ENCODE results near the gene WFS1.

Gene WFS1

GRCh38 chr4:6346373-6347110 lies 76.9 kb downstream of the WFS1 start:
- H3K36me3 ChIP-seq, result no peaks in the 10 kb centered on the region
- H3K4me2 ChIP-seq, result peak overlapping the region; percentile 63
- H4K20me1 ChIP-seq, result no peaks in the 10 kb centered on the region
- no peak overlapping the region for H3K4me3 ChIP-seq
- H3K9me3 ChIP-seq, result peaks cover 15% of the 10 kb centered on the region
- no peak for TF ChIP-seq Cebpa-rat (IDR thresholded peaks at IDR 0.05)
- no peak overlapping the region for H3K27ac ChIP-seq
- no peaks in the 10 kb centered on the region for H3K27me3 ChIP-seq
- H3K4me1 ChIP-seq, result peaks cover 73% of the 10 kb centered on the region
- H3K9ac ChIP-seq, result 0 out of 2 replicates have a peak overlapping the region, but pooled peaks have one; percentile 5

DNA sequence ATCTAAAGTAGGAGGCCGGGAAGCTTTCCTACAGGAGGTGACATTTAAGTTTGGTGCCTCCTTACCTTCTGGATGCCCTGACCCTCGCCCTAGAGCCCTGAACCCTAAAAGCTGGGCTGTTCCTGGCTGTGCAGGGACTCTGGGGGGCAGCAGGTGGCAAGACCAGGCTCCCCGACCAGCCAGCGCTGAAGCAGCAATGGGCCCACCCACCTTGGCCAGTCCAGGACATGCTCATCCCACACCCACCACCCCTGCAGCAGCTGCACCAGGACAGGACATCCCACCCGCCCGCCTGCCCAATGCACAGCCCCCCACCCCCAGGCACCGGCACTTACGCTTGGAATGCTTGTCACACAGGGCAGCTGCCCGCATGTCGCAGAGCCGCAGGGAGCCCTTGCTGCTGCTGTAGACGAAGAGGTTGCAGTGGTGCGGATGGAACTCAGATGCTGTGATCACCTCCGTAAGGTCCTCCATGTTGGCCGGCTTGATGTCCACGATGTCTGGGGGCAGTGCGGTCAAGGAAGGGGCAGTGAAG lies 77.9 kb downstream of the WFS1 start:
- H4K20me1 ChIP-seq, result no peaks in the 10 kb centered on the region
- no peaks in the 10 kb centered on the region for H3K27me3 ChIP-seq
- peaks cover 73% of the 10 kb centered on the region for H3K4me1 ChIP-seq
- peaks cover 15% of the 10 kb centered on the region for H3K9me3 ChIP-seq
- H3K4me3 ChIP-seq, result no peak overlapping the region
- no peak for TF ChIP-seq Cebpa-rat (IDR thresholded peaks at IDR 0.05)
- H3K9ac ChIP-seq, result no peak overlapping the region
- H3K27ac ChIP-seq, result no peak overlapping the region
- H3K4me2 ChIP-seq, result peak overlapping the region; percentile 63
- no peaks in the 10 kb centered on the region for H3K36me3 ChIP-seq

- no peak overlapping the region for H3K4me2 ChIP-seq
- no peaks in the 10 kb centered on the region for H4K20me1 ChIP-seq
- no peak overlapping the region for H3K27ac ChIP-seq
- H3K27me3 ChIP-seq, result no peaks in the 10 kb centered on the region
- no peak overlapping the region for H3K9ac ChIP-seq
- H3K4me1 ChIP-seq, result peaks cover 70% of the 10 kb centered on the region
- peaks cover 15% of the 10 kb centered on the region for H3K9me3 ChIP-seq
- no peaks in the 10 kb centered on the region for H3K36me3 ChIP-seq
- H3K4me3 ChIP-seq, result no peak overlapping the region
- TF ChIP-seq Cebpa-rat (IDR thresholded peaks at IDR 0.05), result no peak
Observed at GRCh38 chr4:6348408-6348807, 78.8 kb downstream of the WFS1 start.

GRCh38 chr4:6349896-6350603 lies 80.4 kb downstream of the WFS1 start:
- no peak for TF ChIP-seq Cebpa-rat (IDR thresholded peaks at IDR 0.05)
- Histone ChIP-seq H4K20me1 (no peaks in the 10 kb centered on the region), H3K4me2 (peak overlapping the region; percentile 79), H3K36me3 (no peaks in the 10 kb centered on the region), H3K4me3 (no peak overlapping the region), H3K27me3 (no peaks in the 10 kb centered on the region), H3K27ac (peak overlapping the region; percentile 48), H3K4me1 (peaks cover 77% of the 10 kb centered on the region), H3K9me3 (peaks cover 13% of the 10 kb centered on the region), H3K9ac (no peak overlapping the region)

GRCh38 chr4:6350646-6351045 lies 81.0 kb downstream of the WFS1 start:
- no peak for TF ChIP-seq Cebpa-rat (IDR thresholded peaks at IDR 0.05)
- Histone ChIP-seq H3K9me3 (peaks cover 7% of the 10 kb centered on the region), H3K4me1 (peaks cover 82% of the 10 kb centered on the region)

DNA sequence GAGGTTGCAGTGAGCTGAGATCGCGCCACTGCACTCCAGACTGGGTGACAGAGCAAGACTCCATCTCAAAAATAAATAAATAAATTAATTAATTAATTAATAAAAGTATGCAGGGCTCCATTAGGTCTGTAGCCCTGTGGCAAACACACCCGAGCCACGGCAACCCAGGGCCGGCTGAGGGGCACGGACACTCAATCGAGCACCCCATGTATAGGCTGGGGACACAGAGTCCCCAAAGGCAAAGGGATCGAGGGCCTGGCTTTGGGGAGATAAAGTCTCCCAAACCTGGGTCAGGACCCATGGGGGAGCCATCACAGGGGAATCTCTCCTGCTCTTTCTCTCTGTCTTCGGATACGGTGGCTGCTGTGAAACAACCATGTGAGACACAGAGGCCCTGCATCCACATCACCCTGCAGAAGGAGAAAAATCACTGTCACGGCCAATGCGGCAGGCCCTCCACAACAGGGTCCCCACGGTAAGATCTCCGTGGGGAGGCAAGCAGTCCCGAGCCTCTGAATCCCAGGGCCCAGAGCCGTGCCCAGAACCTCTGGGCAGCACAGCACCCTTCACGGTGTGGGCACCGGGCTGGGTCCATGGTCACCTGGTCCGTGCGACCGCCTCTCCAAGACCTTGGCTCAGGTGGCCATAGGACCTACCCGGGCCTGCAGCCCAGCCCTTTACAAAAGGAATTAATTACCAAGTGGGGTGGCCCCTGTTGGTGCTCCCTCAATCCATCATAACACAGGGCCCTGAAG lies 81.8 kb downstream of the WFS1 start:
- peak overlapping the region; percentile 79 for H3K4me2 ChIP-seq
- H4K20me1 ChIP-seq, result no peaks in the 10 kb centered on the region
- H3K4me1 ChIP-seq, result peaks cover 75% of the 10 kb centered on the region
- H3K9me3 ChIP-seq, result no peaks in the 10 kb centered on the region
- H3K27me3 ChIP-seq, result no peaks in the 10 kb centered on the region
- no peak overlapping the region for H3K4me3 ChIP-seq
- H3K36me3 ChIP-seq, result no peaks in the 10 kb centered on the region
- H3K9ac ChIP-seq, result no peak overlapping the region
- H3K27ac ChIP-seq, result 0 out of 2 replicates have a peak overlapping the region, but pooled peaks have one; percentile 26
- TF ChIP-seq Cebpa-rat (IDR thresholded peaks at IDR 0.05), result no peak

More at GRCh38 chr4:6350646-6351045, 81.0 kb downstream of the WFS1 start:
- peak overlapping the region; percentile 79 for H3K4me2 ChIP-seq
- H3K27ac ChIP-seq, result no peak overlapping the region
- H3K36me3 ChIP-seq, result no peaks in the 10 kb centered on the region
- H3K4me3 ChIP-seq, result no peak overlapping the region
- H3K9ac ChIP-seq, result no peak overlapping the region
- no peaks in the 10 kb centered on the region for H3K27me3 ChIP-seq
- no peaks in the 10 kb centered on the region for H4K20me1 ChIP-seq

GRCh38 chr4:6352031-6352692 lies 82.5 kb downstream of the WFS1 start:
- H4K20me1 ChIP-seq, result no peaks in the 10 kb centered on the region
- H3K9ac ChIP-seq, result no peak overlapping the region
- TF ChIP-seq Cebpa-rat (IDR thresholded peaks at IDR 0.05), result no peak
- no peaks in the 10 kb centered on the region for H3K36me3 ChIP-seq
- H3K27ac ChIP-seq, result 0 out of 2 replicates have a peak overlapping the region, but pooled peaks have one; percentile 26
- no peak overlapping the region for H3K4me3 ChIP-seq
- no peaks in the 10 kb centered on the region for H3K9me3 ChIP-seq
- peaks cover 67% of the 10 kb centered on the region for H3K4me1 ChIP-seq
- no peaks in the 10 kb centered on the region for H3K27me3 ChIP-seq
- peak overlapping the region; percentile 79 for H3K4me2 ChIP-seq
